ENCODE data around the gene C8G. TPM values are rescaled to one million over a fixed set of nuclear protein-coding genes. Genes with fewer than 3 reads are reported as not detected.

C8G gene
- total and polyA plus RNA-seq, 2 of the 8 experiments (the other 6 are each of a cell fraction or from before 2014, with no cell fraction given) = 0.62 to 0.80 TPM

DNA sequence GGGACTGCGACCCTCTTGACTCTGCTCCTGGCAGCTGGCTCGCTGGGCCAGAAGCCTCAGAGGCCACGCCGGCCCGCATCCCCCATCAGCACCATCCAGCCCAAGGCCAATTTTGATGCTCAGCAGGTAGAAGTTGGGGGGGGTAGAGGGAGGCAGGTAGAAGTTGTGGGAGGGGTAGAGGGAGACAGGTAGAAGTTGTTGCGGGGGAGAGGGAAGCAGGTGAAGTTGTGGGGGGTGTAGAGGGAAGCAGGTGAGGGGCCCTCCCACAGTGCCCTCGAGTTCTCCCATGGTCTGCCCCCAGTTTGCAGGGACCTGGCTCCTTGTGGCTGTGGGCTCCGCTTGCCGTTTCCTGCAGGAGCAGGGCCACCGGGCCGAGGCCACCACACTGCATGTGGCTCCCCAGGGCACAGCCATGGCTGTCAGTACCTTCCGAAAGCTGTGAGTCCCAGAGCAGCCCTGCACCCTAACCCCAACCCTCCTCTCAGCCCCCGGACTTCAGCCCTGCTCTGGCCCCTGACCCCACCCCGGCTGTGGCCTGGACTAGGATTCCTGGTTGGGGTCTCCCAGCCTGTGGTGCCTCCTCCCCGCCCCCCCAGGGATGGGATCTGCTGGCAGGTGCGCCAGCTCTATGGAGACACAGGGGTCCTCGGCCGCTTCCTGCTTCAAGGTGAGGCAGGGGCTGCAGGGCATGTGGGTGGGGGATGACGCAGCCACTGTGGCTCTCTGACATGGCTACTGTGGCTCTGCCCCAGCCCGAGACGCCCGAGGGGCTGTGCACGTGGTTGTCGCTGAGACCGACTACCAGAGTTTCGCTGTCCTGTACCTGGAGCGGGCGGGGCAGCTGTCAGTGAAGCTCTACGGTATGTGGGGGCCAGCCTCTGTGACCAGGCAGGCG, 537 bp downstream of the C8G start (continued):
- TF ChIP-seq GABPA (IDR thresholded peaks at IDR 0.05; ENCODE audit: borderline replicate concordance, insufficient read depth, low read length) = no peak
- TF ChIP-seq MAFK (IDR thresholded peaks at IDR 0.05; ENCODE audit: low read depth, low read length) = no peak
